ENCODE measurements around the gene APLP2.
A peak's percentile ranks its signal among the peaks of the same experiment; 100 is the strongest.

Gene APLP2

GRCh38 chr11:130118636-130119387 lies 49.1 kb downstream of the APLP2 start:
- DNase-seq (ENCODE audit: low spot score) = no peak

DNA sequence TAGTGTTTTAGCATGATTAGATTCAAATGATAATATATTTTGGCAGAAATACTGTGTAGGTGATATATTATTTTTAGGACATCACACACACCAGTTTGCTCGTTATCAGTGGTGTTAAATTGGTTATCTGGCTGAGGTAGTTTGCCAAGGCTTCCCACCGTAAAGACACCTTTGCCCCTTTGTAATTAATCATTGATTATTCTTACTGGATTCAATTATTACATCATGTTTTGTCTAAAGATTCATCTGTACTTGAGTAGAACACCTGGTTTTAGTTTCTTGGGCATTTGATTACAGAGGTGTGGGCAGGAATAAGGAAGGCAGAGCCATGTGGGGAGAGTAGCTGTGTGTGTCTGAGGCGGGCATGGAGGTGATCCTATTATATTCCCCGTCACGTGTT lies 50.4 kb downstream of the APLP2 start:
- DNase-seq (ENCODE audit: low spot score) = no peak

GRCh38 chr11:130121445-130121978 lies 51.8 kb downstream of the APLP2 start:
- no peak for DNase-seq (ENCODE audit: low spot score)

GRCh38 chr11:130122141-130122575 lies 52.5 kb downstream of the APLP2 start:
- no peak for DNase-seq (ENCODE audit: low spot score)

DNA sequence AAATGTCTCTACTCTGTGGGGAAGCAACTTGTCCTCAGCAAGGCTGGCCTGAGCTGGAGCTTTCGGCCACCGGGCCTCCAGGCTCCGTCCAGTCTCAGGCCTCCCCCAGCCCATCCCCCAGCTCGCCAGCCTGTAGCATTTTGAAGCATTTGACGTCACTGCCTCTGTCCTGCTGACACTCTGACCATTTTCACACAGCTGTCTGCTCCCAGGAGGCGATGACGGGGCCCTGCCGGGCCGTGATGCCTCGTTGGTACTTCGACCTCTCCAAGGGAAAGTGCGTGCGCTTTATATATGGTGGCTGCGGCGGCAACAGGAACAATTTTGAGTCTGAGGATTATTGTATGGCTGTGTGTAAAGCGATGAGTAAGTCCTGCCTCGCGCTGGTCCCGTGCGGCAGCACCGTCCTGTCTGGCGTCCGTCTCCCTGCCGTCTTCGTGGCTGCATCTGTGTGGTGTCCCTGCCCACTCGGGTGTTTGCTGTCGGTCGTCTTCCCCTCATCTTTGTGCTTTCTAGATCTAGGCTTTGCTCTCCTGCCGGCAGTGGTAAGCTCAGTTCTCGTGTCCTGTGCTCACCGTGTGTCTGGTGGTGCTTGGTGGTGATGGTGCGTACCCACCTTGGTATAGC lies 53.8 kb downstream of the APLP2 start:
- no peak for DNase-seq (ENCODE audit: low spot score)

- peak; percentile 36 for DNase-seq (ENCODE audit: low spot score)
Measured at GRCh38 chr11:130124096-130124495, 54.4 kb downstream of the APLP2 start.

DNA sequence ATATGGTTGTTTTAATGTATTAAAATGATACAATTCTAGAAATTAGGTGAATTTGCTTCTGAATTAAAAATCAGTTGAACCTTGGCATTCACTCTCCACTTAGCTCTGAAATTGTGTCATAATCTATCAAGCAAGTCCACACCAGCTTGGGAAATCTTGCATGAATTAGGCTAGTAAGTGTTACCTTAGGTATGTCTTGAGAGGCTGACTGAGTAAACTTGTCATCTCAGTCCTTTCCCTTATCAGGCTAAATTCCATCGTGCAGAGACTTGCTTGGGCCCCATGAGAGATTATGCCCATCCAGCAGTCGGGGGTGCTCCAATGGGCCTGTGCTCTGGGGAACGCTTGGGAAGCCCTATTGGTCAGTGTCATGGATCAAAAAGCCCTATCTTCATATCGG lies 55.9 kb downstream of the APLP2 start:
- no peak for DNase-seq (ENCODE audit: low spot score)

GRCh38 chr11:130126516-130126915 lies 56.8 kb downstream of the APLP2 start:
- DNase-seq (ENCODE audit: low spot score) = no peak

DNA sequence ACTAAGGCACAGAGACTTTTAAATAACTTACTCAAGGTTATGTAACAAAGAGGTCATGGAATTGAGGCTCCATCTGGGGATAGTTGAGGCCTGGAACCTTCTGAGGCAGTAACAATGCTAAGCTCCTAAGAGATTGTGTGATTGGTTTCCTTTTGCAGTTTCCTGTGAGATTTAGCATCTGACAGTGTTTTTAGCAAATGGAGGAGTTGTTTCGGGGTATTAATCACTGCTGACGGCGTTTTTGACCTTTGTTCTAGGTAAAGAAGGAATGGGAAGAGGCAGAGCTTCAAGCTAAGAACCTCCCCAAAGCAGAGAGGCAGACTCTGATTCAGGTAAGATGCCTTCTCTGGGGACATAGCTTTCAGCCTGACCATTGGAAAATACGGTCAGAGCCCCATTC lies 57.8 kb downstream of the APLP2 start:
- DNase-seq (ENCODE audit: low spot score) = no peak

DNA sequence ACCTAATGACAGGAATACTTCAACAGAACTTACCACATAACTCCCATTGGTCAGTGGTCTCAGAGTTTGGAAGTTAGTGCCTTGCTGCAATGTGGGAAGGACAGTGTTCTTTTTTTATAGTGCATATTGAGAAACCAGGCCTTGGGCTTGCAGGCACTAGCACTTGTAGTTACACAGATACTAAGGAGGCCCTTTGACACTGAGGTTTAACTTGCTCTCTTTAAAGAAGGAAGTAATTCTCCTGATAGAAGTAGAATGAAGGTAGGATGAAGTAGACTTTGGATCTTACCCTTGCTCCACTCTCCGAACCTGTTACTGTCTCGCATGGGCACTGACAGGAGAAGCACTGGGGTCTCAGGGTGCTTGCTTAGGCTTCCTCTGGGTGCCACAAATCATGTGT lies 58.9 kb downstream of the APLP2 start:
- DNase-seq (ENCODE audit: low spot score) = no peak

DNA sequence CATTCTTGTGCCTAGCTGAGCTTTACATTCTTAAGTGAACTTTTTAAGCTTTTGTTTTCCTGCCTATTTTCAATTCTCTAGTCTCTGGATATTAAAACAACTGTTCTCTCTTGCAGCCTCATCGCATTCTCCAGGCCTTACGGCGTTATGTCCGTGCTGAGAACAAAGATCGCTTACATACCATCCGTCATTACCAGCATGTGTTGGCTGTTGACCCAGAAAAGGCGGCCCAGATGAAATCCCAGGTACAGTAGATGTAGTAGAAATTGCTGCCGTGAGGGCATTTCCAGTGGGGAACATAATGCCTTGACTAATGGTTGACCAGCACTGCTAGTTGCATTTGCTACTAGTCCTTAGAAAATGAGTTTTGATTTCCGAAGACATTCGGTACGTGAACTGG lies 60.2 kb downstream of the APLP2 start:
- no peak for DNase-seq (ENCODE audit: low spot score)

DNA sequence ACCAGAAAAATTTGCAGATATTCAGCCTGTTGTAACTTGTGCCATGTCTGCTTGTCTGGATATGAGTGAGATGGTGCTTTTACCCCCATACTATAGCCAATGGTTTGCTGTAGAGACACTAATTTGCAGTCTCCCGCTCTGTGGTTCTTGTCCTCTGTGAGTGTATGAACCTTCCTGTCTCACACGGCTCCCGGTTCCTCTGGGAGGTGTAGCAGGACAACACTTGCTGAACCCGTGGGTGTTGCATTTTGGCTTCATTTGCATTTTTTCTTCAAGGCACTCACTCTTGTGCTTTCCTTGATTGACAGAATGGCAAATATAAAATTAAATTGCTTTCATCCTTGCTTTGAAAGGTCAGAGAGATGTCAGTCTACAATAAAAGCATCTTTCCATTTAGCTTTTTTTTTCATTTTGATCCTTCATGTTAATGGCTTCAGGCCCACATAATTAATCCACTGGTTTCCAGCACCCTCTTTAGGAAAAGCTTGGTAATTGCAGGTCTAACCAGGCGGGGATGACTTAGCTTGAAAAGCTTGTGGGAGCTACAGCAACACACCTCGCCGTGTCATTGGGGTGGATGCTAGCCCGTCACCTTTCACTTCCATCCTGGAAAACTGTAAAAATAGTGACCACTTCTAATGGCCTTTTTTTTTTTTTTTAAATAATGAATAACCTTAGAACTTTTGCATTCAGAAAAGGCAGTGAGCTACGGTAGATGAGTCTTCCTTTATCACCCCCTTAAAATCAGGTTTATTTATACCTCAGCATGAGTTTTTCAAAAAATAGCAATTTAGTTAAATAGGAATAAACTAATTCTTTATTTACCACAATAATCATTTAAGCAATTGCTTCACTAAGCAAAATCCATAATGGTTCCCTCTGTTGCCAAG lies 62.5 kb downstream of the APLP2 start:
- peak; percentile 56 for DNase-seq (ENCODE audit: low spot score)

- DNase-seq (ENCODE audit: low spot score) = no peak
Measured at GRCh38 chr11:130133716-130134115, 64.0 kb downstream of the APLP2 start.

- DNase-seq (ENCODE audit: low spot score) = no peak
Measured at GRCh38 chr11:130136107-130136506, 66.4 kb downstream of the APLP2 start.

DNA sequence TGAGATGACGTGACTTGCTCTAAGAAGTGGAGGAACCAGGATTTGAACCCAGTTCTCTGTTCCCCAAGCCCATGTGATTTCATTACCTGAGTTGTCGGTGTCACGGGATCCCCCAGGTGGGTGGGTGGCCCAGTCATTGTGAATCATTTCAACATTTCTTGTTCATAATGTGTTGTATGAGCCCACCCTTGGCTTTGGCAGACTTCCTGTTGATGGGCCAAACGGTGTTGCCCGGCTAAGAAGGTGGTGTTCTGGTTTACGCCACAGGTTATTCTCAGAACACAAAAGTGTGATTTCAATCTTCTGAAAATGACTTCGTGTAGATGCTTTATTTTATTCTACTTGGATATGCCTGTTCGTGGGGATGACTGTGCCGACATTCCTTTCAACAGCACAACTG lies 68.3 kb downstream of the APLP2 start:
- no peak for DNase-seq (ENCODE audit: low spot score)

GRCh38 chr11:130139401-130139800 lies 69.7 kb downstream of the APLP2 start:
- no peak for DNase-seq (ENCODE audit: low spot score)

GRCh38 chr11:130141561-130142341 lies 72.1 kb downstream of the APLP2 start:
- no peak for DNase-seq (ENCODE audit: low spot score)

DNA sequence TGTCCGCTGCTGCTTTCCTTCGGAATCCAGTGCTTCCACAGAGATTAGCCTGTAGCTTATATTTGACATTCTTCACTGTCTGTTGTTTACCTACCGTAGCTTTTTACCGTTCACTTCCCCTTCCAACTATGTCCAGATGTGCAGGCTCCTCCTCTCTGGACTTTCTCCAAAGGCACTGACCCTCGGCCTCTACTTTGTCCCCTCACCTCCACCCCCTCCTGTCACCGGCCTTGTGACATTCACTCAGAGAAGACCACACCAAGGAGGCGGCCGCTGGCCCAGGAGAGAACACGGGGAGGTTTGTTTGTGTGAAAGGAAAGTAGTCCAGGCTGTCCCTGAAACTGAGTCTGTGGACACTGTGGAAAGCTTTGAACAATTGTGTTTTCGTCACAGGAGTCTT lies 74.4 kb downstream of the APLP2 start:
- DNase-seq (ENCODE audit: low spot score) = no peak

DNA sequence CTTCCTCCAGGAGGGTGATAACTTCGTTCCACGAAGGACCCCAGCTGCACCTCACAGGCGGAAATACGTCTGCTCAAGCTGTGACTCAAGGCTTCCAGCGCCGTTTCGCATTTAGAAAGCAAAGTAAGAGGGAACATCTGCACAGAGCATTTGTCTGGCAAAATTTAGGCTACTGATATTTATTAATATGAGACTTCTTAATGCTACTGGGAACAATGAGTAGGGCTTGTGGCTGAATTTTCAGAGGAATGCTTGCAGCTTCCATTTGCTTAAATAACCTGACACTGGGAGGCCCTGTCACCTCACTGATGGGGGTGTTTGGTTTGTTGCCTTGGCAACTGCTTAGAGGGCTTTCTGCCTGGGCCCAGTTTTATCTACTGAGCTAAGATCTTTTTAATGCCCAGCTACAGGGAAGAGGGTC lies 75.2 kb downstream of the APLP2 start:
- no peak for DNase-seq (ENCODE audit: low spot score)

DNA sequence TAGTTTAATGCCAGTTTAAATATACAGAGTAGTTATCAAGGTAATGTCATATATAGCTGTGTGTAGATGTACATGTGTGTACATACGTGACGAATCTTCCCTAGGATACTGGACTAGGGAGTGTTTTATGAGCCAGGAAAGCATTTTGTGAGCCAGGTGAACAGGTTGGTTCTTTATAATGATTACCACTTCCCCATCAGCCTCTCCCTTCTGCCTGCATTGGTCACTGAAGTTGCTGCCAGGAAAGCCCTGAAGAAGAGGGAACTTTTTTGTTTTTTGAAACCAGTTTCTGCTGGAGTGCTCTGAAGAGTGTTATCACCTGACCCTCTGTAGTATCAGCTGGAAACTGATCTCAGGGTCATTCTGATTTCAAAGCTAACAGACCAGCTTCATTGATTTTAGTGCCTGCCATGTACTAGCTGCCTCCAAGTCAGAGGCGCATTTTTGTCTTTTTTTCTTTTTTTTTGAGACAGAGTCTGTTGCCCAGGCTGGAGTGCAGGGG lies 75.7 kb downstream of the APLP2 start:
- DNase-seq (ENCODE audit: low spot score) = no peak

GRCh38 chr11:130145975-130146776 lies 76.5 kb downstream of the APLP2 start:
- DNase-seq (ENCODE audit: low spot score) = peak; percentile 95
